ENCODE measurements around the gene B3GLCT. TPM values are rescaled to one million over a fixed set of nuclear protein-coding genes. Genes with fewer than 3 reads are reported as not detected.

The B3GLCT gene
- total RNA-seq, 4 donors from 2014 or later, result 5.4 to 14.1 (median 6.6) TPM

DNA sequence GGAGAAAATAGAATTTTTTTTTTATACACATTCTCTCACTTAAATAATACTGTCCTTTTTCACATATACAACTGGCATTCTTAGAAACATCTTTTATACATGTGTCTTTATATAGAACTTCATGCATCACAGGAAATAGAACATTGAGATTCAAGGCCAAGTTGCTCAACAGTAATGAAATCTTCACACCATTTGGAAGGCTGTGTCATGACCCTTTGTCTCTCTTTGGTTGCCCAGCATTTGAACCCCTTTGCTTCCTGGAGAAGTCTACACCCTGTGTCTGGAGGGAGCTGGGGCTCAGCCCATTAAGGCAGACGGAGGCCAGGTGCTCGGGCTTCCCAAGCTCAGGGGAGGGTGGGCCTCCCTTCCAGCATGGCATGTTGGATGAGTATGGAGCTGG lies 41.1 kb downstream of the B3GLCT start:
- WGBS, 2 donors, result 81 to 88% methylated on average over 2 of the region's 2 CpGs
- H3K27ac ChIP-seq, result no peak overlapping the region
- no peak overlapping the region for H3K4me3 ChIP-seq
- no peaks in the 10 kb centered on the region for H3K9me3 ChIP-seq
- H3K36me3 ChIP-seq, result no peaks in the 10 kb centered on the region
- no peaks in the 10 kb centered on the region for H3K4me1 ChIP-seq
- TF ChIP-seq CTCF (IDR thresholded peaks at IDR 0.05) (no peak), EP300 (IDR thresholded peaks at IDR 0.05) (no peak), POLR2A (IDR thresholded peaks at IDR 0.05) (no peak)
- no peak for DNase-seq (ENCODE audit: low spot score in 2 of 2)
- H3K27me3 ChIP-seq, result no peaks in the 10 kb centered on the region

- TF ChIP-seq EP300 (IDR thresholded peaks at IDR 0.05), result no peak
- no peak for TF ChIP-seq POLR2A (IDR thresholded peaks at IDR 0.05)
- TF ChIP-seq CTCF (IDR thresholded peaks at IDR 0.05), result no peak
- no peak overlapping the region for H3K27ac ChIP-seq
- no peaks in the 10 kb centered on the region for H3K9me3 ChIP-seq
- H3K4me1 ChIP-seq, result no peaks in the 10 kb centered on the region
- no peak overlapping the region for H3K4me3 ChIP-seq
- H3K27me3 ChIP-seq, result no peaks in the 10 kb centered on the region
- H3K36me3 ChIP-seq, result peaks cover 0 to 4% (median 0%) of the 10 kb centered on the region in 3 donors
- whole genome bisulfite sequencing, 2 donors, result 55 to 73% methylated on average over 2 of the region's 2 CpGs
- no peak for DNase-seq (ENCODE audit: low spot score in 2 of 2)
Measured at GRCh38 chr13:31242367-31242766, 42.6 kb downstream of the B3GLCT start.

- no peaks in the 10 kb centered on the region for H3K4me1 ChIP-seq
- no peak for DNase-seq (ENCODE audit: low spot score in 2 of 2)
- no peaks in the 10 kb centered on the region for H3K9me3 ChIP-seq
- H3K27ac ChIP-seq, result no peak overlapping the region
- peaks cover 0 to 7% (median 0%) of the 10 kb centered on the region in 3 donors for H3K36me3 ChIP-seq
- no peaks in the 10 kb centered on the region for H3K27me3 ChIP-seq
- TF ChIP-seq EP300 (IDR thresholded peaks at IDR 0.05), result no peak
- no peak for TF ChIP-seq POLR2A (IDR thresholded peaks at IDR 0.05)
- TF ChIP-seq CTCF (IDR thresholded peaks at IDR 0.05), result no peak
- WGBS, 2 donors, result 37 to 55% methylated on average over 1 of the region's 1 CpG
- H3K4me3 ChIP-seq, result no peak overlapping the region
Measured at GRCh38 chr13:31242916-31243315, 43.1 kb downstream of the B3GLCT start.

DNA sequence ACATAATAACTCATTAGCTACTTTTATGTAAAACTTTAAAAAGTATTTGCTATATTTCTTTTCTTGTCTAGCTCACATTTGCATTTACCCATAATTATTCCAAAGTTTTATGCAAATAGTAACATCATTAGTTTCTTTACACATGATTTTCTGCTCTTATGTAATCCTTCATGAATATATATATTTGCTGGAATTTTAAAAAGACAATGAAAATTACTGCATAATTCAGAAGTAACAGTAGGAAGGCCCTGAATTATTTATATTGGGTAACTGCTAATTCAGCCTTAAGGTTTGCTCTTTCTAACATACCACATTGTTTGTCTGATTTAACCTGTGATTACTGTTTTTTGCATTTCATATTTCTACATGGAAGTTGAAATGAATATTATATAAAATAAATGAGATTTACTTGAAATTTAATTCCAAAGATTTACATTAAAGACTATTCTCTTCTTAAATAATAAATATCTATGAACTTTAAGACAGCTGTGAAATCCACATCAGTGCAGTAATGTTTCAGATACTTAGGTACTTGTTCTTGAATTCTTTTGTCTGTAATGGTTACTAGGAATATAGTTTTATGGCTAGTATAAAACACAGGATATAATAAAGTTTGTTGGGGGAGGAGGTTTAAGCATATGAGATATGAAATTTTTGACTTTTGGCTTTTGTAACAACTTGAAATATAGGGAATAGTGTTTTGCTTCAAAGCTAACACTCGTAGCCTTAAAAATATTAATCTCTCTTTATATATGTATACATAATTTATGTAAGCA lies 46.0 kb downstream of the B3GLCT start:
- TF ChIP-seq EP300 (IDR thresholded peaks at IDR 0.05) (no peak), CTCF (IDR thresholded peaks at IDR 0.05) (no peak), POLR2A (IDR thresholded peaks at IDR 0.05) (no peak)
- H3K27ac ChIP-seq, result no peak overlapping the region
- no peak overlapping the region for H3K4me3 ChIP-seq

DNA sequence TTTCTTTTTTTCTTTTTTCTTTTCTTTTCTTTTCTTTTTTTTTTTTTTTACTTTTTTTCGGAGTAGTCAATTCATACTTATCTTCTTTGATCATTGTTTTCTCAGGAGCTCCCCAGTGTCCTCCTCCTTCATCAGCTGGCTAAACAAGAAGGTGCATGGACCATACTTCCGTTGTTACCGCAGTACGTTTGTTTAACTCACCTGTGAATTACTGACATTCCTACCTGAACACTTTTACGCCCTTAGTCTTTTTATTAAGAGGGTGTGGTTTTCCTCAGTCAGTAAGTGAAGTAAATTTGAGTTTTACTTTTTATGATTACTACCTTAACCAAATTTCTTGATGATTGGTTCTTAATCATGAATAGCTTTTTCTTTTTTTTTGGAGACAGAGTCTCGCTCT lies 47.1 kb downstream of the B3GLCT start:
- no peaks in the 10 kb centered on the region for H3K9me3 ChIP-seq
- no peaks in the 10 kb centered on the region for H3K4me1 ChIP-seq
- H3K27ac ChIP-seq, result no peak overlapping the region
- no peak overlapping the region for H3K4me3 ChIP-seq
- DNase-seq (ENCODE audit: low spot score in 2 of 2), result no peak
- peaks cover 0 to 11% (median 0%) of the 10 kb centered on the region in 3 donors for H3K36me3 ChIP-seq
- WGBS, 2 donors, result 81 to 88% methylated on average over 6 of the region's 6 CpGs
- no peak for TF ChIP-seq POLR2A (IDR thresholded peaks at IDR 0.05)
- TF ChIP-seq CTCF (IDR thresholded peaks at IDR 0.05), result no peak
- no peak for TF ChIP-seq EP300 (IDR thresholded peaks at IDR 0.05)
- H3K27me3 ChIP-seq, result no peaks in the 10 kb centered on the region

More for the DNA sequence above, 46.0 kb downstream of the B3GLCT start:
- 92 to 94% methylated on average over 1 of the region's 1 CpG for WGBS, 2 donors
- no peaks in the 10 kb centered on the region for H3K4me1 ChIP-seq
- DNase-seq (ENCODE audit: low spot score in 2 of 2), result no peak
- no peaks in the 10 kb centered on the region for H3K27me3 ChIP-seq
- H3K36me3 ChIP-seq, result peaks cover 0 to 11% (median 0%) of the 10 kb centered on the region in 3 donors
- no peaks in the 10 kb centered on the region for H3K9me3 ChIP-seq

Data from tibial nerve (tissue), 4 donors.